OCI-LY3 (cell line): ENCODE measurements around the gene STIL.

Experiments used
- H2AFZ ChIP-seq: fragments of 200-600, 300-600 bp; shearing (Covaris generic); 2 replicates; pipeline ENCODE4 v1.6.0; 2014; ENCODE audit warnings: antibody characterized with exemption, low read depth, low read length
- H3K27ac ChIP-seq: fragments of 200-600, 300-600 bp; sonication (generic); 2 replicates; pipeline ENCODE4 v1.5.1; 2014; ENCODE audit warnings: mild to moderate bottlenecking, low read length, moderate library complexity, mixed read lengths
- H3K27me3 ChIP-seq: fragments of 200-600, 300-600 bp; sonication (generic); 2 replicates; pipeline ENCODE4 v1.6.1; 2014; ENCODE audit warnings: low read depth, low read length, mixed read lengths
- H3K36me3 ChIP-seq: fragments of 200-600, 300-600 bp; sonication (generic); replicated peaks from 2 replicates; pipeline ENCODE3; 2014; ENCODE audit warnings: low read depth, low read length, mixed read lengths
- H3K4me1 ChIP-seq: fragments of 300-600, 200-600 bp; sonication (generic); 2 replicates; pipeline ENCODE4 v1.6.1; 2014; ENCODE audit warnings: low read length, mixed read lengths
- H3K4me2 ChIP-seq: fragments of 200-600, 300-600 bp; sonication (generic); 2 replicates; pipeline ENCODE4 v1.6.1; 2014; ENCODE audit warnings: low read length, mixed read lengths
- H3K4me3 ChIP-seq: fragments of 300-600, 200-600 bp; sonication (generic); 2 replicates; pipeline ENCODE4 v1.5.1; 2014; ENCODE audit warnings: antibody characterized with exemption, mild to moderate bottlenecking, low read length, moderate library complexity
- H3K79me2 ChIP-seq: fragments of 300-600, 200-600 bp; shearing (Covaris generic); 2 replicates; pipeline ENCODE4 v1.6.1; 2014; ENCODE audit warnings: mild to moderate bottlenecking, low read length, mixed read lengths
- H3K9ac ChIP-seq: fragments of 300-600, 200-600 bp; shearing (Covaris generic); 2 replicates; pipeline ENCODE4 v1.6.0; 2014; ENCODE audit warnings: mild to moderate bottlenecking, low read length, moderate library complexity
- H3K9me3 ChIP-seq: fragments of 200-600, 300-600 bp; shearing (Covaris generic); 2 replicates; pipeline ENCODE4 v1.6.1; 2014; ENCODE audit warnings: low read length, mixed read lengths; ENCODE audit not compliant: insufficient read depth
- H4K20me1 ChIP-seq: fragments of 200-600, 300-600 bp; sonication (generic); 2 replicates; pipeline ENCODE4 v1.6.1; 2016; ENCODE audit warnings: low read length, mixed read lengths; ENCODE audit not compliant: insufficient read depth
- EZH2phosphoT487 ChIP-seq: fragments of 200-600 bp; shearing (Covaris generic); IDR thresholded peaks from 2 replicates; pipeline ENCODE4 v1.6.1; 2018; ENCODE audit warnings: antibody characterized with exemption, mixed run types, low read depth
- TF ChIP-seq, protein P1 (sequence below): fragments of 200-600, 300-600 bp; sonication (generic); IDR thresholded peaks from 2 replicates; pipeline ENCODE4 v1.5.1; 2014; ENCODE audit warnings: antibody characterized with exemption, low read length, low read depth

STIL gene

DNA sequence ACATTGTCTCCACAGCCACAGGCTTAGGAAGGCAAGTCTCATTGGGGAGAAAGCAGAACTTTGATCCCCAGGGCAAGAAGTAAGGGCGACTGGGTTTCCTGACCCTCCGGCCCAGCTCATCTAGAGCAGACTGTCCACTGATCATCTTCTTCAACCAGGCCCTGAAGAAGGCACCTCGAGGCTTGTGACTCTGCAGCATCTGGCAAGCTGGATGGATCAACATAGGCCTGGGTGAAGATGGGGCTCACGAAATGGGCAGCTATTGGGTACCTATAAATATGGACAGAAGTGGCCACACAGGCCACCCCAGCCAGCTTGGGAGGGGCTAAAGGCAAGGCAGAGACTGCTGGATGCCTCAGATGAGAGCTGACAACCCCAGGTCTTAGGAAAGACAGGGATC is 94.9 kb downstream of the STIL start:
- Histone ChIP-seq H3K9ac (no peak overlapping the region), H3K4me2 (no peak overlapping the region), H3K36me3 (no peaks in the 10 kb centered on the region), H3K79me2 (no peaks in the 10 kb centered on the region), H3K4me3 (no peak overlapping the region), H3K4me1 (no peaks in the 10 kb centered on the region), H4K20me1 (no peaks in the 10 kb centered on the region), H3K27ac (no peak overlapping the region), H3K27me3 (no peaks in the 10 kb centered on the region), H3K9me3 (no peaks in the 10 kb centered on the region), H2AFZ (no peak overlapping the region)
- TF ChIP-seq, protein P1, sequence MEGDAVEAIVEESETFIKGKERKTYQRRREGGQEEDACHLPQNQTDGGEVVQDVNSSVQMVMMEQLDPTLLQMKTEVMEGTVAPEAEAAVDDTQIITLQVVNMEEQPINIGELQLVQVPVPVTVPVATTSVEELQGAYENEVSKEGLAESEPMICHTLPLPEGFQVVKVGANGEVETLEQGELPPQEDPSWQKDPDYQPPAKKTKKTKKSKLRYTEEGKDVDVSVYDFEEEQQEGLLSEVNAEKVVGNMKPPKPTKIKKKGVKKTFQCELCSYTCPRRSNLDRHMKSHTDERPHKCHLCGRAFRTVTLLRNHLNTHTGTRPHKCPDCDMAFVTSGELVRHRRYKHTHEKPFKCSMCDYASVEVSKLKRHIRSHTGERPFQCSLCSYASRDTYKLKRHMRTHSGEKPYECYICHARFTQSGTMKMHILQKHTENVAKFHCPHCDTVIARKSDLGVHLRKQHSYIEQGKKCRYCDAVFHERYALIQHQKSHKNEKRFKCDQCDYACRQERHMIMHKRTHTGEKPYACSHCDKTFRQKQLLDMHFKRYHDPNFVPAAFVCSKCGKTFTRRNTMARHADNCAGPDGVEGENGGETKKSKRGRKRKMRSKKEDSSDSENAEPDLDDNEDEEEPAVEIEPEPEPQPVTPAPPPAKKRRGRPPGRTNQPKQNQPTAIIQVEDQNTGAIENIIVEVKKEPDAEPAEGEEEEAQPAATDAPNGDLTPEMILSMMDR = no peak

DNA sequence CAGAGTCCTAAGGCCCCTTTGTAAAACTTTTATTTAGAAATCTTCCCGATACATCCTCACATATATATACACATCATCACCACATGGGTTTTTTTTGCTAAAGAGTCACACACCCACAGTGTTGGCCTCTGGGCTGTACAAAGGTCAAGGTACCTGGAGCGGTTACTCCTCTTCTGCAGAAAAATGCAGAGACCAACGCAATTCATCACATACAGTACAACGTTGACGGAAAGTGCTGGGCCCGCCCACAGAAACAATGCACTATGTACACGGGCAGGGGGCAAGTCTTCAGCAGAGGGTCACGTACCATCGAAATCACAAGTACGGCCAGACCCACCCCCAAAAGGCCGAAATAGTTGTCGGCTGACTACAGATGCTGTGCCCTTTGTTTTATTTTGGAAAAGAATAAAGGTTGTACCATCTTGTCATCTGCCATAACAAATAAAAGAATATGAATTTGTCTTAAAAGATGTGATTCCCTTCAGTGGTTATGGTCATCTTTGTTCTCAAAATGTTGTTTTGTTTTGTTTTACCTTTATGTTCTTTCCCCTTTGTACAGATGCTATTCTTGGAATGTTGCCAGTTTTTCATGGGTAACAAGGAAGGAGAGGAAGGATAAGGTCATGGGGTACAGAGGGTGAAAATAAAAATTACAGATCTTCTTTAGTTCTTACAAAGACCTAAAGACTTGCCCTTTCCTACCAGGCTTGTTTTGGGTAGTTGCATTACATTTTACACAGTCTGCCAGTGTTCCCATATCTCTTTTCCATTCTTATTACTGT is 97.5 kb downstream of the STIL start:
- Histone ChIP-seq H2AFZ (no peak overlapping the region), H3K4me3 (no peak overlapping the region), H3K27me3 (no peaks in the 10 kb centered on the region), H3K9me3 (no peaks in the 10 kb centered on the region), H4K20me1 (no peaks in the 10 kb centered on the region), H3K4me1 (no peaks in the 10 kb centered on the region; the same call in 1 of the 2 replicates), H3K36me3 (no peaks in the 10 kb centered on the region), H3K4me2 (no peak overlapping the region), H3K27ac (no peak overlapping the region), H3K79me2 (no peaks in the 10 kb centered on the region), H3K9ac (no peak overlapping the region)
- TF ChIP-seq EZH2phosphoT487 = no peak
- TF ChIP-seq, protein P1 = no peak

DNA sequence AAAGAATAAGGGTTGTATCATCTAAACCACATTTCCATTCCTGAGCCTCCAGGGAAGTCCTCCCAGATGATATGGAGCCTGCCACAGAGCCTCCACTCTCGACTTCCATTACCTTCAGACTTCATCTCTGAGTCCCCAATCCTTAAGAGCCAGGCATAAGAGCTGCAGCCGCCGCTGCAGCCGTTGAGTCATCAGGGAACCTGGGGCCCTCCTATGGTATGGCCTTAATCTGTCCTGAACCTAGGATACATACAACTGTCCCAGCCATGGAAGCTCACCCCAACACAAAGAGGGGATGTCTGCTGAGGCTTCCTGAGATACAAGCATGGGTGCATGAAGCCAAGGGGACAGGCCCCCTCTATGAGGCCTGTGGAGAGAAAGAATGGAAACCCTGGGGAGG is 98.2 kb downstream of the STIL start:
- H3K27ac ChIP-seq = no peak overlapping the region
- TF ChIP-seq, protein P1 = no peak
- no peak for TF ChIP-seq EZH2phosphoT487
- no peak overlapping the region for H3K4me3 ChIP-seq

GRCh38 chr1:47214549-47214948 is 99.4 kb downstream of the STIL start:
- no peaks in the 10 kb centered on the region for H3K9me3 ChIP-seq
- H2AFZ ChIP-seq = no peak overlapping the region
- no peak for TF ChIP-seq EZH2phosphoT487
- TF ChIP-seq, protein P1 = no peak
- no peaks in the 10 kb centered on the region for H3K36me3 ChIP-seq
- H4K20me1 ChIP-seq = no peaks in the 10 kb centered on the region
- peaks cover 8% of the 10 kb centered on the region for H3K4me1 ChIP-seq
- no peak overlapping the region for H3K9ac ChIP-seq
- no peaks in the 10 kb centered on the region for H3K79me2 ChIP-seq
- H3K4me2 ChIP-seq = no peak overlapping the region
- no peaks in the 10 kb centered on the region for H3K27me3 ChIP-seq
- H3K27ac ChIP-seq = no peak overlapping the region
- no peak overlapping the region for H3K4me3 ChIP-seq

More for the DNA sequence above, 98.2 kb downstream of the STIL start:
- Histone ChIP-seq H3K4me2 (no peak overlapping the region), H2AFZ (no peak overlapping the region), H3K9ac (no peak overlapping the region), H3K4me1 (no peaks in the 10 kb centered on the region; the same call in 1 of the 2 replicates), H4K20me1 (no peaks in the 10 kb centered on the region), H3K36me3 (no peaks in the 10 kb centered on the region), H3K9me3 (no peaks in the 10 kb centered on the region), H3K79me2 (no peaks in the 10 kb centered on the region), H3K27me3 (no peaks in the 10 kb centered on the region)
